Measurements from ENCODE around the gene TRIM3. TPM values are rescaled to one million over a fixed set of nuclear protein-coding genes. Genes with fewer than 3 reads are reported as not detected.

Gene TRIM3
- total and polyA plus RNA-seq, 2 of the 8 experiments (the other 6 are each of a cell fraction or from before 2014, with no cell fraction given) = 10.7 to 14.3 TPM

GRCh38 chr11:6480299-6480914, 6.7 kb upstream of the TRIM3 start:
- peak overlapping the region; percentile 90 to 99 for H3K4me2 ChIP-seq (ENCODE audit: insufficient read depth in 1 of 2, low read depth in 2 of 2, low read length in 2 of 2)
- no peak overlapping the region for H3K23ac ChIP-seq (ENCODE audit: insufficient read length)
- H3K36me3 ChIP-seq (ENCODE audit: control insufficient read depth in 2 of 4, insufficient read depth in 4 of 4, low read length in 3 of 4) = peaks cover 20 to 63% (median 38%) of the 10 kb centered on the region in 4 experiments
- no peaks in the 10 kb centered on the region for H3K9me3 ChIP-seq (ENCODE audit: insufficient read depth in 2 of 2, low read depth in 1 of 2, low read length in 1 of 2)
- POLR2A ChIA-PET (ENCODE audit: partially characterized antibody) = no interaction called here
- no peak overlapping the region for H4K91ac ChIP-seq (replicated peaks; ENCODE audit: insufficient read length, low read length)
- peaks cover 1 to 12% of the 10 kb centered on the region in 2 experiments for H4K20me1 ChIP-seq (replicated peaks in 1 of 2; ENCODE audit: control insufficient read depth in 1 of 2, insufficient read depth in 2 of 2, low read length in 2 of 2)
- TF ChIP-seq SP4 (IDR thresholded peaks at IDR 0.05; ENCODE audit: low read length) = no peak
- no peak for TF ChIP-seq EZH2 (IDR thresholded peaks at IDR 0.05; ENCODE audit: low read depth, low read length, severe bottlenecking)
- no peak for TF ChIP-seq NRF1 (IDR thresholded peaks at IDR 0.05; ENCODE audit: low read depth, low read length)
- H2BK120ac ChIP-seq (replicated peaks; ENCODE audit: low read depth, low read length) = no peak overlapping the region
- peaks cover 11% of the 10 kb centered on the region for H3K23me2 ChIP-seq (ENCODE audit: low read depth, low read length)
- no peak overlapping the region for H4K8ac ChIP-seq (ENCODE audit: extremely low read depth, insufficient read depth, low read length)
- no peak overlapping the region for H2BK20ac ChIP-seq (ENCODE audit: low read length)
- peaks cover 14 to 39% of the 10 kb centered on the region in 2 experiments for H3K79me2 ChIP-seq (ENCODE audit: control insufficient read depth in 1 of 2, insufficient read depth in 2 of 2, low read length in 2 of 2)
- FAIRE-seq (no peak), DNase-seq (ENCODE audit: low read depth in 1 of 2, low spot score in 2 of 2) (no peak)
- WGBS, 2 experiments (ENCODE audit: extremely low coverage in 1 of 2, insufficient coverage in 1 of 2, insufficient read length in 1 of 2, insufficient replicate concordance in 2 of 2, low coverage in 1 of 2, low lambda C conversion rate in 2 of 2, missing lambda C conversion rate in 1 of 2) = 71% methylated on average over 9 of the region's 9 CpGs; no CpG with 5 or more reads in 1 of the 2 experiments
- CTCF ChIA-PET (ENCODE audit: partially characterized antibody) = interaction anchor here (1.1 kb wide), 1 partner anchor 37 kb away, joined by 4 read pairs; no protein-coding TSS in a partner anchor
- 0 out of 2 replicates have a peak overlapping the region, but pooled peaks have one; percentile 42 for H2AK5ac ChIP-seq (ENCODE audit: low read depth, low read length)
- H3K27ac ChIP-seq (ENCODE audit: low read depth, low read length) = peak overlapping the region; percentile 93
- peak overlapping the region; percentile 92; the same call in 1 of the 2 replicates for H2BK5ac ChIP-seq (ENCODE audit: low read depth, low read length)
- no peak overlapping the region for H2AFZ ChIP-seq (ENCODE audit: low read length)
- peak overlapping the region; percentile 89 to 100 (median 100) for H3K4me3 ChIP-seq (ENCODE audit: extremely low read depth in 1 of 4, insufficient read depth in 2 of 4, low read depth in 3 of 4, low read length in 4 of 4)
- H3K14ac ChIP-seq (ENCODE audit: insufficient read length) = no peak overlapping the region
- H3K27me3 ChIP-seq (replicated peaks in 1 of 4; ENCODE audit: control insufficient read depth in 3 of 4, extremely low read depth in 1 of 4, insufficient read depth in 3 of 4, low read length in 3 of 4) = no peaks in the 10 kb centered on the region
- no peak overlapping the region for H3K4ac ChIP-seq (replicated peaks; ENCODE audit: insufficient read length, low read depth, low read length)
- H2BK12ac ChIP-seq (ENCODE audit: low read depth, low read length) = no peak overlapping the region
- H3K79me1 ChIP-seq (ENCODE audit: low read depth, low read length) = peaks cover 14% of the 10 kb centered on the region
- peaks cover 4 to 13% (median 5%) of the 10 kb centered on the region in 4 experiments for H3K4me1 ChIP-seq (replicated peaks in 1 of 4; ENCODE audit: control insufficient read depth in 3 of 4, insufficient read depth in 4 of 4, low read length in 3 of 4)
- H3K56ac ChIP-seq (replicated peaks; ENCODE audit: insufficient read length, low read depth, low read length) = no peak overlapping the region
- no peak overlapping the region for H4K5ac ChIP-seq (ENCODE audit: insufficient read length, low read depth, low read length)
- H3K18ac ChIP-seq (ENCODE audit: extremely low read depth, low read length) = 0 out of 2 replicates have a peak overlapping the region, but pooled peaks have one; percentile 81
- H3K9ac ChIP-seq (replicated peaks in 1 of 4; ENCODE audit: extremely low read depth in 1 of 4, low read depth in 3 of 4, low read length in 3 of 4) = peak overlapping the region; percentile 59 to 96 (median 94)
- 0 out of 2 replicates have a peak overlapping the region, but pooled peaks have one; percentile 61 for H2BK15ac ChIP-seq (ENCODE audit: low read length)

All from H1 (cell line).